Gastroesophageal sphincter (tissue), 3 donors: ENCODE measurements around the gene SOX4.

Experiments
- EP300 ChIP-seq: sonication (generic); formaldehyde crosslinking; IDR thresholded peaks from one replicate; pipeline ENCODE4 v1.6.1; 2017; ENCODE audit warnings: antibody characterized with exemption, mild to moderate bottlenecking
- POLR2AphosphoS5 ChIP-seq: sonication (generic); formaldehyde crosslinking; IDR thresholded peaks from one replicate; pipeline ENCODE4 v1.6.1; 2017; ENCODE audit warnings: antibody characterized with exemption
- TF ChIP-seq, protein P1 (sequence below), 4 experiments: fragments of 200-600 bp in 2 of 4; fragments of 450-650 bp in 2 of 4; sonication (generic) in 1 of 4; IDR thresholded peaks; one replicate each; pipeline ENCODE4 v1.5.1; 2017 to 2019; ENCODE audit warnings: antibody characterized with exemption in 4 of 4, mild to moderate bottlenecking in 2 of 4, moderate library complexity in 2 of 4

- TF ChIP-seq, protein P1, sequence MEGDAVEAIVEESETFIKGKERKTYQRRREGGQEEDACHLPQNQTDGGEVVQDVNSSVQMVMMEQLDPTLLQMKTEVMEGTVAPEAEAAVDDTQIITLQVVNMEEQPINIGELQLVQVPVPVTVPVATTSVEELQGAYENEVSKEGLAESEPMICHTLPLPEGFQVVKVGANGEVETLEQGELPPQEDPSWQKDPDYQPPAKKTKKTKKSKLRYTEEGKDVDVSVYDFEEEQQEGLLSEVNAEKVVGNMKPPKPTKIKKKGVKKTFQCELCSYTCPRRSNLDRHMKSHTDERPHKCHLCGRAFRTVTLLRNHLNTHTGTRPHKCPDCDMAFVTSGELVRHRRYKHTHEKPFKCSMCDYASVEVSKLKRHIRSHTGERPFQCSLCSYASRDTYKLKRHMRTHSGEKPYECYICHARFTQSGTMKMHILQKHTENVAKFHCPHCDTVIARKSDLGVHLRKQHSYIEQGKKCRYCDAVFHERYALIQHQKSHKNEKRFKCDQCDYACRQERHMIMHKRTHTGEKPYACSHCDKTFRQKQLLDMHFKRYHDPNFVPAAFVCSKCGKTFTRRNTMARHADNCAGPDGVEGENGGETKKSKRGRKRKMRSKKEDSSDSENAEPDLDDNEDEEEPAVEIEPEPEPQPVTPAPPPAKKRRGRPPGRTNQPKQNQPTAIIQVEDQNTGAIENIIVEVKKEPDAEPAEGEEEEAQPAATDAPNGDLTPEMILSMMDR (IDR thresholded peaks at IDR 0.05), result no peak
- TF ChIP-seq EP300 (no peak), POLR2AphosphoS5 (no peak)
These were observed 38.4 kb upstream of the SOX4 start for GRCh38 chr6:21555197-21555596.
